Parathyroid adenoma (tissue), 2 donors: ENCODE measurements around the gene GDF10.

Experiments
- H2AFZ ChIP-seq: fragments of 300-600 bp; sonication (generic); one replicate; pipeline ENCODE4 v1.7.0; 2017; ENCODE audit warnings: antibody characterized with exemption, mild to moderate bottlenecking
- H3K27ac ChIP-seq: fragments of 300-600 bp; sonication (generic); one replicate; pipeline ENCODE4 v1.7.0; 2017
- H3K27me3 ChIP-seq: fragments of 300-600 bp; sonication (generic); one replicate; pipeline ENCODE4 v1.7.0; 2017; ENCODE audit warnings: low read length; ENCODE audit not compliant: control insufficient read depth, insufficient read depth
- H3K36me3 ChIP-seq: fragments of 300-600 bp; sonication (generic); one replicate; pipeline ENCODE4 v1.7.0; 2017; ENCODE audit warnings: low read length; ENCODE audit not compliant: control insufficient read depth, insufficient read depth
- H3K4me1 ChIP-seq: fragments of 300-600 bp; sonication (generic); one replicate; pipeline ENCODE4 v1.7.0; 2017; ENCODE audit warnings: control low read depth
- H3K4me2 ChIP-seq: fragments of 300-600 bp; sonication (generic); one replicate; pipeline ENCODE4 v1.7.0; 2017; ENCODE audit warnings: low read length
- H3K4me3 ChIP-seq: fragments of 300-600 bp; sonication (generic); one replicate; pipeline ENCODE4 v1.7.0; 2017; ENCODE audit warnings: low read depth, low read length
- H3K79me2 ChIP-seq: fragments of 300-600 bp; sonication (generic); one replicate; pipeline ENCODE4 v1.7.0; 2017; ENCODE audit warnings: control low read depth
- H3K9ac ChIP-seq: fragments of 300-600 bp; sonication (generic); one replicate; pipeline ENCODE4 v1.7.0; 2017; ENCODE audit warnings: mild to moderate bottlenecking
- H3K9me3 ChIP-seq: fragments of 300-600 bp; sonication (generic); one replicate; pipeline ENCODE4 v1.7.0; 2017; ENCODE audit warnings: low read length; ENCODE audit not compliant: control insufficient read depth
- TF ChIP-seq, protein P1 (sequence below): fragments of 300-600 bp; sonication (generic); IDR thresholded peaks from one replicate; pipeline ENCODE4 v1.7.0; 2017; ENCODE audit warnings: antibody characterized with exemption, mild to moderate bottlenecking
- donor health status: primary hyperparathyroidism.

GDF10 gene

DNA sequence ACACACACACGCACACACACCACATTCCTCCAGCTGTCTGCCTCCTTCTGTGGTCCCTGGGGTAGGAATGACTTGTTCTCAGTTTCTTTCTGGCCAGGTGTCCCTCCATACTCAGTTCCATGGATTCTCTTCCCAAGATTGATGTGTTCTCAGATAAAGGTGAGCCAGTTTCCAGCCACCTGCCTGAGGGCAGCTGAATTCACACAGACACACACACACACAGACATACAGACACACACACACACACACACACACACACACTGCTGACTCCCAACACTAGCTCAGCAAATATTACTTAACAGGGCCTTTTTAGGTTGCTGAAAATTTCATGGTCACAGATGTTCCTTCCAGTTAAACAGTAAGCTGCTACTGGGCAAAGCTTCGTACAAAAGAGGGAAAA lies 45.4 kb upstream of the GDF10 start:
- H3K9ac ChIP-seq, result no peak overlapping the region
- TF ChIP-seq, protein P1, sequence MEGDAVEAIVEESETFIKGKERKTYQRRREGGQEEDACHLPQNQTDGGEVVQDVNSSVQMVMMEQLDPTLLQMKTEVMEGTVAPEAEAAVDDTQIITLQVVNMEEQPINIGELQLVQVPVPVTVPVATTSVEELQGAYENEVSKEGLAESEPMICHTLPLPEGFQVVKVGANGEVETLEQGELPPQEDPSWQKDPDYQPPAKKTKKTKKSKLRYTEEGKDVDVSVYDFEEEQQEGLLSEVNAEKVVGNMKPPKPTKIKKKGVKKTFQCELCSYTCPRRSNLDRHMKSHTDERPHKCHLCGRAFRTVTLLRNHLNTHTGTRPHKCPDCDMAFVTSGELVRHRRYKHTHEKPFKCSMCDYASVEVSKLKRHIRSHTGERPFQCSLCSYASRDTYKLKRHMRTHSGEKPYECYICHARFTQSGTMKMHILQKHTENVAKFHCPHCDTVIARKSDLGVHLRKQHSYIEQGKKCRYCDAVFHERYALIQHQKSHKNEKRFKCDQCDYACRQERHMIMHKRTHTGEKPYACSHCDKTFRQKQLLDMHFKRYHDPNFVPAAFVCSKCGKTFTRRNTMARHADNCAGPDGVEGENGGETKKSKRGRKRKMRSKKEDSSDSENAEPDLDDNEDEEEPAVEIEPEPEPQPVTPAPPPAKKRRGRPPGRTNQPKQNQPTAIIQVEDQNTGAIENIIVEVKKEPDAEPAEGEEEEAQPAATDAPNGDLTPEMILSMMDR, result no peak
- H3K4me3 ChIP-seq, result no peak overlapping the region
- H3K36me3 ChIP-seq, result no peaks in the 10 kb centered on the region
- H3K4me2 ChIP-seq, result no peak overlapping the region
- H2AFZ ChIP-seq, result no peak overlapping the region
- H3K27me3 ChIP-seq, result no peaks in the 10 kb centered on the region
- no peaks in the 10 kb centered on the region for H3K9me3 ChIP-seq
- H3K4me1 ChIP-seq, result no peaks in the 10 kb centered on the region
- H3K27ac ChIP-seq, result no peak overlapping the region
- no peaks in the 10 kb centered on the region for H3K79me2 ChIP-seq

DNA sequence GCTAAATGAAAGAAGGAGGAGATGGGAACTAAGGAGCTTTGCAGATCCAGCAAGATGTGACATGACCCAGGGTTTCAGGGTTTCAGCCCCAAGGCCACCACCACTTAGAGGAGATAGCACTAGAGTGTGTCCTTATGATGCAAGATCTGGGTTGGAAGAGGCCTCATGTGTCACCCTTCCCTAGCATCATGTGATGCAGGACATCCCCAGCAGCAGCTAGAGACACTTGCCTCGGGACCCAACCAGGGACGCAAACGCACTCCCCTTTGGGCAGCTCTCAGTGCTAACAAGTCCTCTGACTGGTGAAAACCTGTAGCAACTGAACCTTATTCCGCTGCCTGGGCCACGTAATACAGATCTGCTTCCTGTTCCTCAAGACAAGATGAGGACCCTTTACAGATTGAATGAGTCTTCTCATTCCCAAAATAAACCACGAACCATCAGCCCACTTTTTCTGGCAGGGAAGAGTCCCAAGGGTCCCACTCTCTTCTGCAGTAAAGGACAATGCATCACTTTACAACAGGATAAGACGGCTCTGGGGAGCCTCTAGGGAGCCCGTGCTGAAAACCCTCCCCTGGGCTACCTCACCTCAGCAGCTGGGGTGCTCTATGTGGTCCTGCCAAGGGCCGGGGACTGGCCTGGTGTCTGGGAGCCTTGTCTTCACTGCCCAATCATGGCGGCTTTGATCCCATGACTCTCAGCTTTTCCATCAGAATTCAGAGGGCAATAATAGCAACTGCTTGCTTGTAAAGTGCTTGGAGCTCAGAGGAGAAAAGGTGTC lies 44.8 kb upstream of the GDF10 start:
- no peaks in the 10 kb centered on the region for H3K36me3 ChIP-seq

DNA sequence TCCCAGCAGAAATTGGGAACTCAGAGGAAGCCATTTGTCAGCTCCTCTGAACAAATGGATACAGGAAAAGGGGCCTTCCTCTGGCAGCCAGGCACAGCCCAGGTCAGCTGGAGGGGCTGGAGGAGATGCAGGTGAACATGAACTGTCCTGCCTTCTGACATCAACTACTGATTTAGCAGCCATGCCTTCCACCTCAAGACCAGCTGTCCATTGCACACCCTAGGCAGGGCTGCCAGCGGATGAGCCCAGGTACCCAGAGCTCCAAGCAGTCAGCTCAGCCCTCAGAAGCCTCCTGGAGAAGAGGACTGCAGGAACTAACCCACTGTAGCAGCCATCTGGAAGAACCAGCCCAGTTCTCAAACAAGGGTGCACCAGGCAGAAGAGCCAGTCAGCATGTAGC lies 44.1 kb upstream of the GDF10 start:
- Histone ChIP-seq H3K79me2 (no peaks in the 10 kb centered on the region), H3K4me3 (no peak overlapping the region), H3K9me3 (no peaks in the 10 kb centered on the region), H3K4me2 (no peak overlapping the region), H3K9ac (no peak overlapping the region), H3K4me1 (no peaks in the 10 kb centered on the region), H3K27me3 (no peaks in the 10 kb centered on the region), H2AFZ (no peak overlapping the region), H3K36me3 (no peaks in the 10 kb centered on the region), H3K27ac (no peak overlapping the region)
- TF ChIP-seq, protein P1, result no peak

More for the DNA sequence above, 44.8 kb upstream of the GDF10 start:
- no peak overlapping the region for H3K4me3 ChIP-seq
- H3K79me2 ChIP-seq, result no peaks in the 10 kb centered on the region
- H3K4me1 ChIP-seq, result no peaks in the 10 kb centered on the region
- TF ChIP-seq, protein P1, result no peak
- no peak overlapping the region for H2AFZ ChIP-seq
- no peak overlapping the region for H3K9ac ChIP-seq
- no peaks in the 10 kb centered on the region for H3K9me3 ChIP-seq
- H3K4me2 ChIP-seq, result no peak overlapping the region
- H3K27me3 ChIP-seq, result no peaks in the 10 kb centered on the region
- H3K27ac ChIP-seq, result no peak overlapping the region

DNA sequence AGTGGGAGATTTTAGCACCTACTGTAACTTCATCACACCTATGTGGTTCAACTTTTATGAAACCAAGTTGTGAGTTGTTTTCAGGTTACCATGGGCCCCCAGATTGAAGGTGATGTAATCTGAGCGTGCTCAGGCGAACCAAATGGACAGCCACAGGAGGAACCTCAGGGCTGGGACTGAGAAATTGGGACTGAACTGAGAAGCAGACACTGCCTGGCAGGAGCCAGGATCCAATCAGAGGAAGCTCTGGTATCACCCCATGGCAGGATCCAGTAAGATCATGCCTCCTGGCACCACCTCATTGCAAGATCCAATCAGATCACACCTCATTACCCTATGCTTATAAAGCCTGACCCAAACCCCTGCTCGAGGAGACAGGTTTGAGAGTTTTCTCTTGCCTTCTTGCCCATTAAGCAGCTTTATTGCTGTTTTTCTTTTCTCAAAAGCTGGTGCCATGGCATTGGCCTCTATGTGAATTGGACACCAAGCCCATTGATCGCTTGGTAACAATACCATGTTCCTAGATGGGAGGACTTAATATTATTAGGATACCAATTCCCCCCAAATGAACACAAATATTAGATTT lies 43.2 kb upstream of the GDF10 start:
- Histone ChIP-seq H3K9ac (no peak overlapping the region), H3K9me3 (no peaks in the 10 kb centered on the region), H3K79me2 (no peaks in the 10 kb centered on the region), H2AFZ (no peak overlapping the region), H3K27me3 (no peaks in the 10 kb centered on the region), H3K4me1 (no peaks in the 10 kb centered on the region), H3K36me3 (no peaks in the 10 kb centered on the region), H3K27ac (no peak overlapping the region), H3K4me2 (no peak overlapping the region), H3K4me3 (no peak overlapping the region)
- TF ChIP-seq, protein P1, result no peak
